H1 (cell line): ENCODE measurements around the gene PLAAT2. TPM values are rescaled to one million over a fixed set of nuclear protein-coding genes. Genes with fewer than 3 reads are reported as not detected.

Experiments used
- CTCF ChIA-PET: fragments of 300-600 bp; sonication (Branson Sonifier 250); formaldehyde crosslinking; loops from one replicate; lab custom pipeline; 2021; ENCODE audit not compliant: partially characterized antibody; lab: Charles Lee
- POLR2A ChIA-PET: fragments of 300-600 bp; sonication (Branson Sonifier 250); formaldehyde crosslinking; loops from one replicate; lab custom pipeline; 2021; ENCODE audit warnings: inconsistent platforms; ENCODE audit not compliant: partially characterized antibody; lab: Charles Lee
- DNase-seq, 2 experiments: peaks; one replicate each; pipeline versions ENCODE4 v3.0.0 to v3.0.0-alpha.2; 2010 to 2022; ENCODE audit warnings: low spot score in 2 of 2, low read depth in 1 of 2, mixed read lengths in 1 of 2
- FAIRE-seq: peaks from 2 replicates; lab custom pipeline; 2011; peaks lifted over from hg19 to GRCh38; lab: Jason Lieb, UNC
- H2AFZ ChIP-seq: 2 replicates; pipeline ENCODE4 v1.8.1; 2012; ENCODE audit warnings: low read length, inconsistent platforms
- H2AK5ac ChIP-seq: 2 replicates; pipeline ENCODE4 v1.6.1; 2013; ENCODE audit warnings: low read depth, low read length
- H2BK120ac ChIP-seq: replicated peaks from 2 replicates; pipeline ENCODE3; 2013; ENCODE audit warnings: low read depth, low read length, inconsistent platforms
- H2BK12ac ChIP-seq: 2 replicates; pipeline ENCODE4 v1.6.1; 2013; ENCODE audit warnings: low read depth, low read length
- H2BK15ac ChIP-seq: 2 replicates; pipeline ENCODE4 v1.6.1; 2013; ENCODE audit warnings: low read length
- H2BK20ac ChIP-seq: 2 replicates; pipeline ENCODE4 v1.6.1; 2013; ENCODE audit warnings: low read length
- H2BK5ac ChIP-seq: 2 replicates; pipeline ENCODE4 v1.6.1; 2013; ENCODE audit warnings: low read depth, low read length
- H3K14ac ChIP-seq: 2 replicates; pipeline ENCODE4 v1.6.1; 2013; ENCODE audit warnings: inconsistent platforms; ENCODE audit not compliant: insufficient read length
- H3K18ac ChIP-seq: 2 replicates; pipeline ENCODE4 v1.6.1; 2013; ENCODE audit warnings: low read length; ENCODE audit errors: extremely low read depth
- H3K23ac ChIP-seq: 2 replicates; pipeline ENCODE4 v1.6.1; 2013; ENCODE audit warnings: inconsistent platforms; ENCODE audit not compliant: insufficient read length
- H3K23me2 ChIP-seq: 2 replicates; pipeline ENCODE4 v1.6.1; 2013; ENCODE audit warnings: low read depth, low read length
- H3K27ac ChIP-seq: 2 replicates; pipeline ENCODE4 v1.6.1; 2011; ENCODE audit warnings: low read depth, low read length, inconsistent platforms
- H3K27me3 ChIP-seq, 4 experiments: replicated peaks in 1 of 4; 1 replicate in 1 of 4; 2 replicates in 3 of 4; pipeline versions ENCODE4 v1.6.1 to v1.8.1; 2011 to 2013; ENCODE audit warnings: low read length in 3 of 4, mild to moderate bottlenecking in 3 of 4, inconsistent platforms in 2 of 4, mixed read lengths in 2 of 4, moderate library complexity in 1 of 4; ENCODE audit not compliant: control insufficient read depth in 3 of 4, insufficient read depth in 3 of 4; ENCODE audit errors: extremely low read depth in 1 of 4
- H3K36me3 ChIP-seq, 4 experiments: 2 replicates each; pipeline versions ENCODE4 v1.6.1 to v1.8.1; 2011 to 2013; ENCODE audit warnings: mild to moderate bottlenecking in 4 of 4, low read length in 3 of 4, moderate library complexity in 2 of 4, control low read depth in 1 of 4, inconsistent platforms in 1 of 4; ENCODE audit not compliant: insufficient read depth in 4 of 4, control insufficient read depth in 2 of 4
- H3K4ac ChIP-seq: replicated peaks from 2 replicates; pipeline ENCODE3; 2013; ENCODE audit warnings: low read length, low read depth, mixed read lengths, inconsistent platforms; ENCODE audit not compliant: insufficient read length
- H3K4me1 ChIP-seq, 4 experiments: replicated peaks in 1 of 4; 1 replicate in 1 of 4; 2 replicates in 3 of 4; pipeline versions ENCODE4 v1.6.1 to v1.8.1; 2011 to 2013; ENCODE audit warnings: low read length in 3 of 4, inconsistent platforms in 2 of 4, mixed read lengths in 1 of 4; ENCODE audit not compliant: insufficient read depth in 4 of 4, control insufficient read depth in 3 of 4
- H3K4me2 ChIP-seq, 2 experiments: 2 replicates each; pipeline versions ENCODE4 v1.6.1 to v1.8.1; 2011 to 2013; ENCODE audit warnings: low read depth in 2 of 2, low read length in 2 of 2, control low read depth in 1 of 2, inconsistent platforms in 1 of 2, mild to moderate bottlenecking in 1 of 2; ENCODE audit not compliant: insufficient read depth in 1 of 2
- H3K4me3 ChIP-seq, 4 experiments: fragments of 200-600, 300-600 bp in 1 of 4; sonication (generic), shearing (Covaris generic), sonication (Bioruptor Twin) in 1 of 4; 2 replicates each; pipeline versions ENCODE4 v1.5.1 to v1.8.1; 2011 to 2016; ENCODE audit warnings: low read length in 4 of 4, low read depth in 3 of 4, control low read depth in 2 of 4, inconsistent platforms in 2 of 4, mild to moderate bottlenecking in 2 of 4, mixed read lengths in 1 of 4, moderate library complexity in 1 of 4; ENCODE audit not compliant: insufficient read depth in 2 of 4; ENCODE audit errors: extremely low read depth in 1 of 4
- H3K56ac ChIP-seq: replicated peaks from 2 replicates; pipeline ENCODE3; 2013; ENCODE audit warnings: low read depth, mild to moderate bottlenecking, mixed read lengths, low read length, inconsistent platforms; ENCODE audit not compliant: insufficient read length
- H3K79me1 ChIP-seq: 2 replicates; pipeline ENCODE4 v1.6.1; 2013; ENCODE audit warnings: low read depth, low read length, control low read depth
- H3K79me2 ChIP-seq, 2 experiments: 2 replicates each; pipeline versions ENCODE4 v1.6.1 to v1.8.1; 2012 to 2013; ENCODE audit warnings: low read length in 2 of 2, mild to moderate bottlenecking in 2 of 2, inconsistent platforms in 1 of 2; ENCODE audit not compliant: insufficient read depth in 2 of 2, control insufficient read depth in 1 of 2
- H3K9ac ChIP-seq, 4 experiments: replicated peaks in 1 of 4; 1 replicate in 1 of 4; 2 replicates in 3 of 4; pipeline versions ENCODE4 v1.6.1 to v1.8.1; 2011 to 2013; ENCODE audit warnings: low read depth in 3 of 4, low read length in 3 of 4, control low read depth in 2 of 4, mild to moderate bottlenecking in 2 of 4, moderate library complexity in 2 of 4, inconsistent platforms in 1 of 4; ENCODE audit errors: extremely low read depth in 1 of 4
- H3K9me3 ChIP-seq, 2 experiments: 2 replicates each; pipeline versions ENCODE4 v1.6.1 to v1.8.1; 2012 to 2013; ENCODE audit warnings: mild to moderate bottlenecking in 2 of 2, moderate library complexity in 2 of 2, control low read depth in 1 of 2, inconsistent platforms in 1 of 2, low read depth in 1 of 2, low read length in 1 of 2, mixed read lengths in 1 of 2; ENCODE audit not compliant: insufficient read depth in 2 of 2
- H4K20me1 ChIP-seq, 2 experiments: replicated peaks in 1 of 2; 2 replicates each; pipeline versions ENCODE3 to v1.8.1; 2011 to 2013; ENCODE audit warnings: inconsistent platforms in 2 of 2, low read length in 2 of 2, mild to moderate bottlenecking in 1 of 2; ENCODE audit not compliant: insufficient read depth in 2 of 2, control insufficient read depth in 1 of 2
- H4K5ac ChIP-seq: 2 replicates; pipeline ENCODE4 v1.6.1; 2013; ENCODE audit warnings: low read length, low read depth, mixed read lengths, inconsistent platforms; ENCODE audit not compliant: insufficient read length
- H4K8ac ChIP-seq: 2 replicates; pipeline ENCODE4 v1.8.0; 2013; ENCODE audit warnings: mild to moderate bottlenecking, moderate library complexity, low read length, inconsistent platforms; ENCODE audit not compliant: insufficient read depth; ENCODE audit errors: extremely low read depth
- H4K91ac ChIP-seq: replicated peaks from 2 replicates; pipeline ENCODE3; 2013; ENCODE audit warnings: low read length, mixed read lengths, inconsistent platforms; ENCODE audit not compliant: insufficient read length
- BCL11A ChIP-seq, 2 experiments: IDR thresholded peaks; one replicate each; pipeline ENCODE4 v1.6.1; 2011; ENCODE audit warnings: low read depth in 2 of 2, low read length in 2 of 2, mild to moderate bottlenecking in 2 of 2
- CEBPB ChIP-seq: IDR thresholded peaks from 2 replicates; pipeline ENCODE4 v1.6.1; 2012; ENCODE audit warnings: low read depth, low read length
- JUND ChIP-seq: IDR thresholded peaks from 2 replicates; pipeline ENCODE4 v1.6.1; 2011; ENCODE audit warnings: mild to moderate bottlenecking, improper control_type of control experiment, low read length
- WGBS, 2 experiments: shearing (Covaris generic) in 1 of 2; methylation state at CpG; one replicate each; pipeline versions ENCODE4 v1.1.6 to v1.1.7; 2013 to 2015; ENCODE audit warnings: low lambda C conversion rate in 2 of 2, mixed read lengths in 2 of 2, inconsistent platforms in 1 of 2, low coverage in 1 of 2, missing lambda C conversion rate in 1 of 2; ENCODE audit not compliant: insufficient replicate concordance in 2 of 2, insufficient coverage in 1 of 2, insufficient read length in 1 of 2; ENCODE audit errors: extremely low coverage in 1 of 2, missing lambda C conversion rate in 1 of 2; 5-methylcytosine and 5-hydroxymethylcytosine counted together
- polyA plus RNA-seq, 7 experiments: library from polyadenylated mRNA; depleted of rRNA in 3 of 7; stranded (reverse) in 5 of 7; unstranded in 2 of 7; fragments of >200 nt in 5 of 7; fragments of 200-250 nt in 2 of 7; gene quantifications; 1 replicate in 5 of 7; 2 replicates in 1 of 7; 4 replicates in 1 of 7; pipeline versions ENCODE4 v1.2.1 to v1.2.3, GENCODE V29; 2011 to 2013; ENCODE audit warnings: missing spikeins in 2 of 7, mixed read lengths in 2 of 7
- total RNA-seq: library from RNA; stranded (reverse); fragmentation: NEBNext Ultra II Directional; extraction: Animal tissue kit (Norgen Biotek cat#: 25700); gene quantifications from 2 replicates; pipeline ENCODE4 v1.2.1, GENCODE V29; 2021

PLAAT2 gene
- total and polyA plus RNA-seq, 2 of the 8 experiments (the other 6 are each of a cell fraction or from before 2014, with no cell fraction given) = 0.39 TPM; not detected in 1

GRCh38 chr11:63532799-63533475 is 30.2 kb downstream of the PLAAT2 start:
- no peaks in the 10 kb centered on the region; a peak in 1 of 4 replicates for H3K9me3 ChIP-seq
- peak overlapping the region; percentile 95 for H4K91ac ChIP-seq
- H2BK20ac ChIP-seq = peak overlapping the region; percentile 99
- H4K8ac ChIP-seq = no peak overlapping the region
- H3K9ac ChIP-seq = no peak overlapping the region
- H2BK5ac ChIP-seq = peak overlapping the region; percentile 89; the same call in 1 of the 2 replicates
- H3K56ac ChIP-seq = no peak overlapping the region
- no peaks in the 10 kb centered on the region for H3K36me3 ChIP-seq
- peak overlapping the region; percentile 95 for H3K18ac ChIP-seq
- H3K23ac ChIP-seq = no peak overlapping the region
- H3K4me3 ChIP-seq = peak overlapping the region in 1 of 4 experiments; percentile 33; a peak in 1 of 8 replicates
- H4K20me1 ChIP-seq = no peaks in the 10 kb centered on the region
- no peaks in the 10 kb centered on the region for H3K79me1 ChIP-seq
- no peak overlapping the region for H3K14ac ChIP-seq
- CTCF ChIA-PET = interaction anchor here (0.7 to 2.1 kb wide), 4 partner anchors 12 to 74 kb away, joined by 3 to 4 read pairs (median 4); no protein-coding TSS in a partner anchor
- H2BK15ac ChIP-seq = peak overlapping the region; percentile 61; the same call in 1 of the 2 replicates
- H3K4me2 ChIP-seq = peak overlapping the region; percentile 2 to 11; a peak in 3 of 4 replicates
- POLR2A ChIA-PET = interaction anchor here (1.0 to 1.9 kb wide), 5 partner anchors 10 to 128 kb away, joined by 3 to 7 read pairs (median 4); no protein-coding TSS in a partner anchor
- peak; percentile 45 for FAIRE-seq
- H3K4ac ChIP-seq = peak overlapping the region; percentile 6
- WGBS, 2 experiments = 67% methylated on average over 4 of the region's 4 CpGs; no CpG with 5 or more reads in 1 of the 2 experiments
- peak overlapping the region; percentile 64 for H4K5ac ChIP-seq
- H3K79me2 ChIP-seq = no peaks in the 10 kb centered on the region
- peak overlapping the region; percentile 97 for H2BK12ac ChIP-seq
- H2BK120ac ChIP-seq = peak overlapping the region; percentile 77
- H3K23me2 ChIP-seq = no peaks in the 10 kb centered on the region
- H3K27me3 ChIP-seq = no peaks in the 10 kb centered on the region
- peaks cover 14 to 31% (median 27%) of the 10 kb centered on the region in 4 experiments; a peak in 6 of 7 replicates for H3K4me1 ChIP-seq
- DNase-seq = no peak
- H2AFZ ChIP-seq = no peak overlapping the region
- TF ChIP-seq BCL11A (IDR thresholded peaks at IDR 0.05; ENCODE audit: low read depth in 2 of 2, low read length in 2 of 2) = no peak
- TF ChIP-seq CEBPB = no peak
- TF ChIP-seq JUND = peak; percentile 51; the same call in 1 of the 2 replicates
- H2AK5ac ChIP-seq = 0 out of 2 replicates have a peak overlapping the region, but pooled peaks have one; percentile 9
- no peak overlapping the region; the same call in 1 of the 2 replicates for H3K27ac ChIP-seq
